Mesendoderm (in vitro differentiated cells): ENCODE results near the gene GRB10.

Experiments
- DNase-seq: peaks from one replicate; pipeline ENCODE4 v3.0.0; 2013
- H2AK5ac ChIP-seq: 2 replicates; pipeline ENCODE4 v1.6.1; 2013; ENCODE audit warnings: low read length, inconsistent platforms
- H2BK120ac ChIP-seq: 2 replicates; pipeline ENCODE4 v1.6.1; 2013; ENCODE audit warnings: low read depth, mild to moderate bottlenecking, low read length, moderate library complexity, mixed read lengths
- H2BK15ac ChIP-seq: replicated peaks from 2 replicates; pipeline ENCODE4 v1.6.1; 2013; ENCODE audit warnings: low read depth, mild to moderate bottlenecking, moderate library complexity
- H2BK5ac ChIP-seq: 2 replicates; pipeline ENCODE4 v1.6.1; 2013; ENCODE audit warnings: low read length, inconsistent platforms
- H3K18ac ChIP-seq: 2 replicates; pipeline ENCODE4 v1.6.1; 2013; ENCODE audit warnings: mild to moderate bottlenecking, low read length, mixed read lengths
- H3K23ac ChIP-seq: one replicate; pipeline ENCODE4 v1.6.1; 2013; ENCODE audit warnings: low read length
- H3K27ac ChIP-seq: 2 replicates; pipeline ENCODE4 v1.5.1; 2013; ENCODE audit warnings: low read depth, mild to moderate bottlenecking, inconsistent platforms, low read length, moderate library complexity
- H3K27me3 ChIP-seq: 2 replicates; pipeline ENCODE4 v1.6.1; 2013; ENCODE audit warnings: low read length, control low read depth, mild to moderate bottlenecking, inconsistent platforms; ENCODE audit not compliant: insufficient read depth, poor library complexity
- H3K36me3 ChIP-seq: 2 replicates; pipeline ENCODE4 v1.6.1; 2013; ENCODE audit warnings: low read length, inconsistent platforms; ENCODE audit not compliant: control insufficient read depth, insufficient read depth
- H3K4ac ChIP-seq: one replicate; pipeline ENCODE4 v1.6.1; 2013; ENCODE audit warnings: low read depth, mild to moderate bottlenecking, low read length, moderate library complexity
- H3K4me1 ChIP-seq: 2 replicates; pipeline ENCODE4 v1.6.1; 2013; ENCODE audit warnings: low read depth, low read length, inconsistent platforms; ENCODE audit not compliant: control insufficient read depth
- H3K4me2 ChIP-seq: 2 replicates; pipeline ENCODE4 v1.6.1; 2013; ENCODE audit warnings: low read length
- H3K4me3 ChIP-seq: 2 replicates; pipeline ENCODE4 v1.5.1; 2013; ENCODE audit warnings: mild to moderate bottlenecking, low read length
- H3K56ac ChIP-seq: one replicate; pipeline ENCODE4 v1.6.1; 2013; ENCODE audit warnings: low read length
- H3K79me1 ChIP-seq: 2 replicates; pipeline ENCODE4 v1.6.1; 2013; ENCODE audit warnings: low read length, inconsistent platforms
- H3K79me2 ChIP-seq: 2 replicates; pipeline ENCODE4 v1.6.1; 2013; ENCODE audit warnings: mild to moderate bottlenecking, low read length; ENCODE audit not compliant: control insufficient read depth, insufficient read depth
- H3K9ac ChIP-seq: 2 replicates; pipeline ENCODE4 v1.6.1; 2013; ENCODE audit warnings: low read length, inconsistent platforms
- H4K5ac ChIP-seq: one replicate; pipeline ENCODE4 v1.6.1; 2013; ENCODE audit warnings: low read length
- H4K8ac ChIP-seq: one replicate; pipeline ENCODE4 v1.6.1; 2013; ENCODE audit warnings: low read depth, mild to moderate bottlenecking, control low read depth, low read length, moderate library complexity
- WGBS: extraction: QIAGEN DNeasy Blood & Tissue Kit; methylation state at CpG from one replicate; pipeline ENCODE4 v1.1.7; 2013; ENCODE audit warnings: low lambda C conversion rate, missing lambda C conversion rate; ENCODE audit not compliant: insufficient coverage; ENCODE audit errors: extremely low coverage; 5-methylcytosine and 5-hydroxymethylcytosine counted together

GRB10 gene

DNA sequence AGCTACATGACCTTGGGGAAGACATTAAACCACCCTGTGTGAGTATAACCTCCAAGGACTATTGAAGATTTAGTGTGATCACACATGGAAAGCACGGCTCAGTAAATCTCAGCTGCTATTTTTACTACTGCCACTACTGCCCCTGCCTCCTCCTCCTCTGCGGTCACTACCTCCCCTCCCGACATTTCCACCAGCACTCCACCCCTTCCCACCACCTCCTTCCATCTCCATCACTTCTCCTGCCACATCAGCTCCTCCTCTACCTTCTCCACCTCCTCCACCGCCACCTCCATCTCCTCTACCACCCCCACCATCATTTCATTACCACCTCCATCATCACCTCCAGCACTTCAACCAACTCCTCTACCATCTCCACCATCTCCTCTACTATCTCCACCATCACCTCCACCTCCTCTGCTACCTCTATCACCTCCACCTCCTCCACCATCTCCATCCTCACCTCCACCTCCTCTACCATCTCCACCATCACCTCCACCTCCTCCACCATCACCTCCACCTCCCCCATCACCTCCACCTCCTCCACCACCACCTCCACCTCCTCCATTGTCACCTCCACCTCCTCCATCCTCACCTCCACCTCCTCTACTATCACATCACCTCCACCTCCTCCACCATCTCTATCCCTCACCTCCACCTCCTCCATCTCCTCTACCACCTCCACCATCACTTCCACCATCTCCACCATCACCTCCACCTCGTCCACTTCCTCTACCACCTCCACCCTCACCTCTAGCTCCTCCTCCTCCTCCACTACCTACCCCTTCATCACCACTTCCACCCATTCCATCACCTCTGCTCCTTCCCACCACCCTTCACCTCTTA lies 69.4 kb downstream of the GRB10 start:
- H3K4me1 ChIP-seq: no peaks in the 10 kb centered on the region
- H3K79me1 ChIP-seq: peaks cover 64% of the 10 kb centered on the region
- WGBS: 100% methylated on average over 1 of the region's 5 CpGs
- H4K5ac ChIP-seq: no peak overlapping the region
- H2AK5ac ChIP-seq: no peak overlapping the region
- no peak overlapping the region for H3K4ac ChIP-seq
- H3K79me2 ChIP-seq: peaks cover 77% of the 10 kb centered on the region
- no peaks in the 10 kb centered on the region for H3K27me3 ChIP-seq
- no peak overlapping the region for H2BK120ac ChIP-seq
- H3K9ac ChIP-seq: no peak overlapping the region
- H3K4me3 ChIP-seq: no peak overlapping the region
- H3K27ac ChIP-seq: no peak overlapping the region
- H3K4me2 ChIP-seq: no peak overlapping the region
- no peaks in the 10 kb centered on the region for H3K36me3 ChIP-seq
- H2BK15ac ChIP-seq: no peak overlapping the region
- no peak overlapping the region for H2BK5ac ChIP-seq
- no peak overlapping the region for H4K8ac ChIP-seq
- no peak for DNase-seq
- H3K18ac ChIP-seq: no peak overlapping the region
- H3K23ac ChIP-seq: no peak overlapping the region
- no peak overlapping the region for H3K56ac ChIP-seq

DNA sequence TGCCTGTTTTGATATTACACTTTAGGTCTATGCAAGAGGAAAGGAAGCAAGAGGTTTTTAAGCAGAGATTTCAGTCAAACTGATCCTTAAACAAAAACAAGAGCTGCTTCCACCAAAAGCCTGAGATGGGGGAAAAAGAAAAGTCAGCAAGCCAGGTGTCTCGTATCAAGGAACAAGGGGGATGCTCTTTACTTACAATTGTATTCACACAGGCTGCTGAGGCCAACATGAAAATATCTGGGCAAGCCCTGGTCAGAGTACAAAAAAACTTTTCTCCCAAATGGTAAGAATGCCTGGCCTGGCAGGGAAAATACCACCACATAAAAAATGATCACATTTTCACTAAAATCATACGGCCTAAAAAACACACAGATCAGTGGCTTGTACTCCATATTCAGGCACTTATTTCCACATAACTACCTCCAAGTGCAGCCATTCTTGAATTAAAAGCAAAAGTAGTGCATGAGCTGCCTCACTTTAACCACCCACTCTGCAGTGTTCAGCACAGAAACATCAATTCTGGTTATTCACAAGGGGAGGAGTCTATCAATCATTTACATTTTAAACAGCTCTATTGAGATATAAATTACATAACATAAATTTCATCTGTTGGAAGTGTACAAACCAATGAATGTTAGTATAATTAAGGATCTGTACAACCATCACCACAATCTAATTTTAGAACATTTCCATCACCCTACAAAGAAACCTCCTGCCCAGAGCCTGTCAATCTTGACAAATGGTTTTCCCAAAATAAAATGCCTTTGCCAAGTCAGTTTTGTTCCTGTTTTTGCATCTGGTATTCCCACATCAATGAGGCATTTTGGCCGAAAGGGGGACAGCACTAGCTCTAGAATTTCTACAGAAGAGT lies 70.2 kb downstream of the GRB10 start:
- Histone ChIP-seq H3K9ac (no peak overlapping the region), H2BK120ac (no peak overlapping the region), H3K79me2 (peaks cover 73% of the 10 kb centered on the region), H2AK5ac (no peak overlapping the region), H3K4me2 (no peak overlapping the region), H3K27ac (no peak overlapping the region), H3K27me3 (no peaks in the 10 kb centered on the region), H3K4ac (no peak overlapping the region), H3K4me1 (no peaks in the 10 kb centered on the region), H3K4me3 (no peak overlapping the region), H4K5ac (no peak overlapping the region), H2BK15ac (no peak overlapping the region), H4K8ac (no peak overlapping the region), H3K79me1 (peaks cover 61% of the 10 kb centered on the region), H2BK5ac (no peak overlapping the region), H3K23ac (no peak overlapping the region), H3K36me3 (no peaks in the 10 kb centered on the region), H3K18ac (no peak overlapping the region), H3K56ac (no peak overlapping the region)
- no peak for DNase-seq
- no CpG with 5 or more reads among the region's 3 CpGs for WGBS

DNA sequence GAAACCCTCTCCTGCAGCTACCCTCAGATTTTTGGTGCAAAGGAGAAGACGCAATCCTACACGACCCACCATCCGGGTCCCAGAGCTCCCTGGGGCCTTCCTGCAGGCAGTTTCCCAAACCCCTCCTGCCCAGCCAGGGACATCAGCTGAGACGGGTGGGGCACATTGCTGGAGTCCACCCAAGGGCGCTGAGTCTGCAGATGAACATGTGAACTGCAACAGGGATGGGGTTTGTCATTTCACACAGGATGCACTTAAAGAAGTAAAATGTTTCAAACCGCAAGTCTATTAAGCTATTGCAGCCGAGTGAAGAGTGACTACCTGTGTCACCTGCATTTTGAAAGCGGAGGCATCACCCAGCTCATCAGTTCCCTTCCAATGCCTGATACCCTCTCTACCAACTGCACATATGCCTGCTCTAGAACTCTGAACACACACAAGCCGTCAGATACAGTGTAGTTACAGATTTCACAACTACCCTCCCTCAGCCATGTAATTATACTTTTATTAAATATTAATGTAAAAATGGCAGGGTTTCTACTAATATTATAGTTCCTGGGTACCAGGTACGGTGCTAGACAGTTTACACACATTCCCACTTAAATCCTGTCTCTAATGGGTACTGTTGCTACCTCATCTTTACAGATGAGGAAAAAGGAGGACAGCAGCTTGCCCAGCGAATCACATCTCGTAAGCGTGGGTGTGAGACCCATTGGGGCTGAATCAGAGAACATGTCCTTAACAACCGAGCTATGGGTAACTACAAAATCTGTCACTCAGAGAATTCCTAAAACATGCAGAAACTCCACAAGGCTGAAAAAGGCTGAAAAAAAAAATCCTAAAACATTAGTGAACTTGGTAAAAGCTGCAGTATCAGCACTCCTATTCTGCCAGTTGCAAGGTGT lies 71.2 kb downstream of the GRB10 start:
- Histone ChIP-seq H3K36me3 (no peaks in the 10 kb centered on the region), H3K27me3 (no peaks in the 10 kb centered on the region), H3K9ac (no peak overlapping the region), H3K4me2 (no peak overlapping the region), H2BK15ac (no peak overlapping the region), H3K18ac (no peak overlapping the region), H2BK5ac (no peak overlapping the region), H2AK5ac (no peak overlapping the region), H3K4me3 (no peak overlapping the region), H3K4me1 (no peaks in the 10 kb centered on the region), H4K8ac (no peak overlapping the region), H3K27ac (no peak overlapping the region), H4K5ac (no peak overlapping the region), H3K56ac (no peak overlapping the region), H3K79me1 (peaks cover 55% of the 10 kb centered on the region), H3K4ac (no peak overlapping the region), H3K79me2 (peaks cover 66% of the 10 kb centered on the region), H3K23ac (no peak overlapping the region), H2BK120ac (no peak overlapping the region)
- no CpG with 5 or more reads among the region's 14 CpGs for WGBS
- DNase-seq: no peak

DNA sequence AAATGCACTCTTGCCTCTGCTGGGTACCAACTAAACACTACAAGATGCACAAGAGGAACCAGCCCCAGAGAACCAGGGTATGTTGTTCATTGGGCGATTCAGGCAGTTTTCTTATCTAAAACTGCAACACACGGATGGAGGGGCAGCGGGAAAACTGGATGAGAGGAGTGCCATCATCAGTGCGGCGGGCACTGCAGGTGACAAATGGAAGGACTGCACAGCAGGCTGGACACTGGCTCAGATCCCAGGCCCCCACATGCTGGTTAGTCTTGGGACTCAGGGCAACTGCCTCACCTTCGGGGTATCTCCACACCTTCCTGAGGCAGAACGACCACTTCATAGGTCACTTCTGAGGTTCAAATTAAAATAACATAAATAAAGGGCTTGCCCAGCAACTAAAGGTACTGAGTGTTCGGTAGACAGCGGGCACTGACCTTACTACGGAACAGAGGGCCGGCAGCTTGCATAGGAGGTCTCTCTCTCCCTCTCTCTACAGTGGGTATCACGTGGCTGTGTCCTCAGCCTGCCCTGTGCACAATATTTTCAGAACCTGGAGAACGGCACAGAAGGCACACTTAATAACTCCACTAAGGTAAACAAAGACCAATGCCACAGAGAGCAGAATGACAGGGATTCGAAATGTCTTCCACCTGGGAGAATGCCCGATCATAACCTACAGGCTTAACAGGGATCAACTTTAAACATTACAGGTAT lies 72.1 kb downstream of the GRB10 start:
- Histone ChIP-seq H2BK15ac (no peak overlapping the region), H3K23ac (no peak overlapping the region), H3K79me1 (peaks cover 49% of the 10 kb centered on the region), H3K4ac (no peak overlapping the region), H3K79me2 (peaks cover 60% of the 10 kb centered on the region), H3K4me2 (no peak overlapping the region), H4K5ac (no peak overlapping the region), H3K27ac (no peak overlapping the region), H3K4me1 (no peaks in the 10 kb centered on the region), H2BK120ac (no peak overlapping the region), H2AK5ac (no peak overlapping the region), H4K8ac (no peak overlapping the region), H3K18ac (no peak overlapping the region), H3K56ac (no peak overlapping the region), H3K27me3 (no peaks in the 10 kb centered on the region), H3K4me3 (no peak overlapping the region), H3K36me3 (no peaks in the 10 kb centered on the region), H2BK5ac (no peak overlapping the region), H3K9ac (no peak overlapping the region)
- no peak for DNase-seq
- WGBS: no CpG with 5 or more reads among the region's 15 CpGs

DNA sequence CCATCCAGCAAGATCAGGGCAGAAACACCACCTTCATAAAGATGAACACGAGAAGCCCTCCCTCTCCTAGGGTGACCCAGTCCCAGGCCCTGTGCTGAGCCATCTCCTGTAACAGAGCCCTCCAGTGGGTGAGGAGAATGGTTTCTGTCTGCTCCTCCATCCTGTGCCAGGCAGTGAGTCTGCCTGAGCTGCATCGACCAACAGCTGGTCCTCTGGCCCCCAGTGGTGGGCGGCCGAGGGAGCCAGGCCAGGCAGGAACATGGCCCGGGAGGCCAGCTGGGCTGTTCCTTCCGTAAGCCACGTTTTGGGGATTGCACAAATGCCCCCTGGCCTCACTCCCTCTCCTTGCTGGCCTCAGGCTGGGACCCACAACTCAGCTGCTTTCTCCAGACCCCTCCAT lies 73.5 kb downstream of the GRB10 start:
- H3K4me2 ChIP-seq: no peak overlapping the region
- no peak overlapping the region for H3K23ac ChIP-seq
- no peak overlapping the region for H2AK5ac ChIP-seq
- H3K79me2 ChIP-seq: peaks cover 55% of the 10 kb centered on the region
- no peak overlapping the region for H3K4me3 ChIP-seq
- H3K18ac ChIP-seq: no peak overlapping the region
- no peaks in the 10 kb centered on the region for H3K4me1 ChIP-seq
- H2BK15ac ChIP-seq: no peak overlapping the region
- no peak for DNase-seq
- no peak overlapping the region for H3K56ac ChIP-seq
- no peak overlapping the region for H2BK120ac ChIP-seq
- peaks cover 46% of the 10 kb centered on the region for H3K79me1 ChIP-seq
- no peak overlapping the region for H4K8ac ChIP-seq
- H3K27me3 ChIP-seq: no peaks in the 10 kb centered on the region
- H3K36me3 ChIP-seq: no peaks in the 10 kb centered on the region
- WGBS: no CpG with 5 or more reads among the region's 7 CpGs
- no peak overlapping the region for H4K5ac ChIP-seq
- H2BK5ac ChIP-seq: no peak overlapping the region
- no peak overlapping the region for H3K9ac ChIP-seq
- H3K4ac ChIP-seq: no peak overlapping the region
- no peak overlapping the region for H3K27ac ChIP-seq
